KBM-7 (cell line): ENCODE results near the gene AKAP14.
"Not testable (repeated sequence)": the region's sequence is repeated elsewhere in the genome, so short reads cannot be mapped to it uniquely, and the experiment has no call there.

Source experiments
- DNase-seq: peaks from one replicate; pipeline ENCODE4 v3.0.0-alpha.2; 2015
- in situ Hi-C: fragments of 300-500 bp; cut with MboI; formaldehyde crosslinking; loops from 2 replicates; pipeline ENCODE4 v1.14.3; 2020; ENCODE audit warnings: low sequenced_read_pairs, low pct_unique_long_range_greater_than_20kb, mixed read lengths

Gene AKAP14

DNA sequence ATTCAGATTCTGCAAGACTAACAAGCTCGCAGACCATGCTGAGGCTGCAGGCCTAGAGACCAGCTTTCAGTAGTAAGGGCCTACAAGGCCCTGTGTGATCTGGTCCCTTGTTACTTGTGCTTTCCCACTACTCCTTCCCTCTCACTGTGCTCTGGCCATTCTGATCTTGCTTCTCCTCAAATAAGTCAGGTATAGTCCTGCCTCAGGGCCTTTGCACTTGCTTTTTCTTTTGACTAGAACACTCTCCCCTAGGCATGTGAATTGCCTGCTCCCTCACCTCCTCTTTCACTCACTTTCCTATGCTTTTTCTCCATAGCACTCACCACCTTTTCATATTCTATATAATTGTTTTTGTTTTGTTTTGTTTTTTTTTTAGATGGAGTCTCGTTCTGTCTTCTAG, 22.2 kb downstream of the AKAP14 start:
- in situ Hi-C loops, result no loop called here
- DNase-seq, result no peak

DNA sequence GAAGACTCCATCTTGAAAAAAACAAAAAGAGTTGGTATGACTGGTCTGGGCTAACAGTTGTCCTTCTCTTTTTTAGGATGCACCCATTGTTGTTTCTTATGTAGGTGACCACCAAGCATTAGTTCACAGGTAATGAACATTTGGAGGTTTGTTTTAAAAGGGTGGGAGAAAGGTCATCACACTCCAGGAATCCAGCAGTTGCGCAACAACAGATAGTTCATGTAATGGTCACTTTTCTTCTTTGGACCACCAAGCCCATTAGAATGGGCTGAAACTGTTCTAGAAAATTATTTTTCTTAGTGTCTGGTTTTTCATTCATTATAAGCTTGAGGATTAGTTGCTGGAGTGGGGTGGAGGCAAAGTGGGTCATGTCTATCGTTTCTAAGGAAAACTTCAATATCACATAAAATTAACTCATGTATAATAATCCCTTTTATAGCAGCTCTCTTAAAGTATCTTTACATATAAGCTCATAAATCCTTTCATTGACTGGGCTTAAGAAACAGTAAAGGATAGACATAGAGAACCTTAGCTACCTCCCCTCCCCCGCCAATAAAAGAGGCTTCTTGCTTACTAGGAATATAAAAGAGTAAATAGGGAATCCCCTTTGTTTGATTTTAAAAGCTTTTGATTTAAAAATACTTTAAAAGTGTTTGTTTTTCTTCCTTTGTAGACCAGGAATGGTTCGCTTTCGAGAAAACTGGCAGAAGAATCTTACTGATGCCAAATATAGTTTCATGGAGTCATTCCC, 24.3 kb downstream of the AKAP14 start:
- no peak for DNase-seq
- in situ Hi-C loops, result no loop called here

DNA sequence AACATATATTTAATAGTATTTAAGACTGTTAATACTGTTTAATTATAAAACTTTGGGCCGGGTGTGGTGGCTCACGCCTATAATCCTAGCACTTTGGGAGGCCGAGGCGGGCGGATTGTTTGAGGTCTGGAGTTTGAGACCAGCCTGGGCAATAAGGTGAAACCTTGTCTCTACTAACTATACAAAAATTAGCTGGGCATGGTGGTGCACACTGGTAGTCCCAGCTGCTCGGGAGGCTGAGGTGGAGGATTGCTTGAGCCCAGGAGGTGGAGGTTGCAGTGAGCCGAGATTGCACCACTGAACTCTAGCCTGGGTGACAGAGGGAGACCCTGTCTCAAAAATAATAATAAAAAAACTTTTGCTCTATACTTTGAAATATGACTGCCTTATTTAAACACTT, 26.7 kb downstream of the AKAP14 start:
- DNase-seq, in situ Hi-C loops: not testable (repeated sequence)

DNA sequence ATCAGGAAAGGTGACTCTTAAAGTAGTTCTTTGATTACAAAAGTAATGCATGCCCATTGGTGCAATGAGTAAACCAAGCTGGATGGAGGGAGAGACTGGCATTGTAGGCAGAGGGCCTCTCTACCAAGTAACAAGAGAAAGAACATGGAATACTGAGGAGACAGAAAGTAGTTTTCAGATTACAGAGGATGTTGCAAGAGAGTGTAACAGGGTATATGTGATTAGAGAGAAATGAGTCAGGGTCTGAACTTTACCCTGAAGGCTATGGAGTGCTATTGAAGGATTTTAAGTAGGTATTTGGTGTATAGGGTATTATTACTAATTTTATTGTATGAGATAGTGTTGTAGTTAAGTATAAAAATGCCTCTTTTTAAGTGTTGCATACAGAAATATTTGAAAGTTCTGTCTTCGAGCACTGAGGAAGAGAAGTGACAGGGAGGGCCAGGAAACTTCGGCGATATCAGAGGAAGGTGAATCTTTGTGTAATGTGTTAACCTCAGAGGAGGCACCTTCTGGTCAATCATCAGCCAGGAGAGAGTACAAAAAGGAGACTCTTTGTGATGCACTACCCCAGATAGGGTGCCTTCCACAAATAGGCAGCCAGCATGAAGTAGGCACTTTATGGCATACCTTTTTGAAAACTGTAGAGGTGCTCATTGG, 39.7 kb downstream of the AKAP14 start:
- in situ Hi-C loops, result no loop called here
- DNase-seq, result no peak

DNA sequence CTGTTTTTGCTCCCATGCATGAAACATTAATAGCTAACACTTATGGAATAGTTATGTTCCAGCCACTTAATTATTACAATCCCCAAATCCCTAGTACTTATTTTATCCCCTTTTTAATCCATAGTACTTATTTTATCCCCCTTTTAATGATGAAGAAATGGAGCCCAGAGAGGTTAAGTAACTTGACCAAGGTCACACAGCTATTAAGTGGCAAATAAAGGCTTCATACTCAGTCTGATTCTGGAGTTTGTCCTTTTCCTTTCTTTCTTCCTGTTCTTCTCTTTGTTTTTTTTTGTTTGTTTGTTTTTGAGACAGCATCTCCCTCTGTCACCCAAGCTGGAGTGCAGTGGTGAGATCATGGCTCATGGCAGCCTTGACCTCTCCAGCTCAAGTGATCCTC, 45.6 kb downstream of the AKAP14 start:
- in situ Hi-C loops, result no loop called here
- no peak for DNase-seq

DNA sequence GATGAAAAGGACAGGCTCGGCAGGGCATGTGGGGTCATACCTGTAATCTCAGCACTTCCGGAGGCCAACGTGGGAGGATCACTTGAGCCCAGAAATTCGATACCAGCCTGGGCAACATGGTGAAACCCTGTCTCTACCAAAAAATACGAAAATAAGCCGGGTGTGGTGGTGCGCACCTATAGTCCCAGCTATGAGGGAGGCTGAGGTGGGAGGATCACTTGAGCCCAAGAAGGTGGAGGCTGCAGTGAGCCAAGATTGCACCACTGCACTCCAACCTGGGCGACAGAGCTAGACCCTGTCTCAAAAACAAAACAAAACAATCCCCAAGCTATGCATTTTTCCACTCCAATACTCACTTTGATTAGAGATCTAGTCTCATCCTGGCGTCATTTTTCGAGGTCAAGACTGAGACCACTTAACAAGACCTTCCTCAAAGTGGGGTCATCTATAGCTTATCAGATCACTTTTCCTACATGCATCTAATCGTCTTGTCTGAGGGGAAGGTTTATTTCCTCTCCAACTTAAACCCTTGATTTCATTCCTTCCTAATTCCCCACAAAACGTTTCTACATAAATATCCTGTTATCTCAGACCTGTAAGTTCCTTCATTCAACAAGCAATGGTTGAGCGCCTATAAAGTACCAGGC, 46.6 kb downstream of the AKAP14 start:
- DNase-seq, result no peak
- in situ Hi-C loops, result no loop called here

DNA sequence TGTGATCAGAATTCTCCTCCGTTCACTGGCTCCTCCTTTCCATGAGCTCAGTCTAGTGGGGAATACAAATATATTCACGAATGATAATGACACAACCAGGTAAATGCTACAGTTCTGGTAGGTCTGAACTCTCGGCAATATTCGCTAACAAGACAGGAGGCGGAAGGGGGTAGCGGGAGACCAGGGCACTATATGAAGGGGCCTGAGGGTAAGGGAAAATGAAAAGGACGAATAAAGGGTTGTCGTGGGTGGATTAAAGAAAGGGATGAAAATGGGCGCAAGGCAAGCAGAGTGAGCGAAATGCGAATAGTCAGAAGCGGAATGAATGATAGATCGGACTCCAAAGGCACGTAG, 47.1 kb downstream of the AKAP14 start:
- peak; percentile 64 for DNase-seq
- in situ Hi-C loops, result no loop called here

DNA sequence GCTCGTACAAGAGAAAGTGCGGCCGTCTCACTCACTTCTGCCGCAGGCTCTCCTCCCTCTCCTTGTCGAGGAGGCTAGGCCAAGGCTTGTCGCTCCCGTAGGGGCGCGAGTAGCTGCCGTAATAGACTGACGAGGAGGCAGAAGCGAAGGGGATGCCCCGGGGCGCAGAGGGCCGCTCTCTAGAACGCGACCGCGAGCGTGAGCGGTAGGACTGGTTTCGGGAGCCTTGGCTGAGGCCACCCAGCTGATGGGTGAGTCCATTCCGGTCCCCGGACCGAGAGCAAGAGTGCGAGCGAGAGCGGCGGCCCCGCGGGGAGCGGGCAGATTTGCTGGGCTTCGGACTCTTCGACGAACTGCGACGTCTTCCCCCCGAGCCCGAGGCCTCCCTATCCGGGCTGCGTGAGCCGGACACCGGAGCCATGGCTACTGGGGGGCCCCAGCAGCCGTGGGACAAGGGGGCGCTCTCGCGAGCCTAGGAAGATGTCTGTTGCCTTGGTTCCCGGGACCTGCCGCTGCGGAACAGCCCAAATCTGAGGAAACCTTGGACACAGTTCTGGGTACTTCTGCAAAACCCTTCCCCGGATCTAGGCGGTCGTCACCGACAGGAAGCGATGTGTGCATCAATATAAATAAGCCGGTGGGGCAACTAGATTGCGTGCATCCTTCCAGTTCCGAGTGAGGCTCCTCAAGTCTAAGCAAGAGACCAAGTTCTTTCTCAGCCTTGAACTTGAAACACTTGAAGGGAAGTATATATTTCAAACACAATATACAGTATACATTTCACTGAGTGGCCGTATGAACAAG, 47.7 kb downstream of the AKAP14 start, which contains the start of gene NKAP:
NKAP (minus strand) TSS at position 567 of the 804 bp plus-strand sequence; CDS start at position 421, 146 bp downstream.
- DNase-seq, result peak; percentile 96
- in situ Hi-C loops, result no loop called here

DNA sequence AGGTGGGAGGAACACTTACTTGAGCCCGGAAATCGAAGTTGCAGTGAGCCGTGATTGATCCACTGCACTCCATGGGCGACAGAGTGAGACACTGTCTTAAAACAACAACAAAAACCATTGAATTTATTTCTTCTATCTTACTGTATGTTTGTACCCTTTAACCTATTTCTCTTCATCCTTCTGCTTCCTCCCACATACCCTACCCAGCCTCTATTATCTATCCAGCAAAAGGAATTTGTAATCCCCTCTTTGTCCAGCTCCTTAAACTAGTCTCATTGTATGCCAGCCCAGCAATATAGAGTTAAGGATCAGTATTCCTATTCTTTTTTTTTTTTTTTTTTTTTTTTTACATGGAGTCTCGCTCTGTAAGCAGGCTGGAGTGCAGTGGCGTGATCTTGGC, 49.8 kb downstream of the AKAP14 start:
- no peak for DNase-seq
- in situ Hi-C loops, result no loop called here

DNA sequence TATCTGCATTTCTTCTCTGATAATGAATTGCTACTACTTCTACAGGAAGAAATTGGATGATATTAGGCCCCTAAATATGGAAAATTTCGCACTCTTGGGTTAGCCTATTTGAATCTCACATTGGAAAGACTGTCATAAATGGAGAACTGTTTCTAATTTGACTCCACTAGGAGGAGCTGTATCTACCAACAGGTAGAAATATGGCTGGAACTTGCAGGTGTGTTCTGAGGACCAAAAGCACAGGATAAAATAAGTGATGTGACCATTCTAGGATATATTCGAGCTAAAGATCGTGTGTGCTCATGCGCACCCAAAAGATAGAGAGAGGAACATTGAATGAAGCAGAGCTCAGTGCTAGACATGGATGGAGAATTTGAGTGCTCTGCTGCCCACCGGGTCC, 52.7 kb downstream of the AKAP14 start:
- DNase-seq, result no peak
- in situ Hi-C loops, result no loop called here

DNA sequence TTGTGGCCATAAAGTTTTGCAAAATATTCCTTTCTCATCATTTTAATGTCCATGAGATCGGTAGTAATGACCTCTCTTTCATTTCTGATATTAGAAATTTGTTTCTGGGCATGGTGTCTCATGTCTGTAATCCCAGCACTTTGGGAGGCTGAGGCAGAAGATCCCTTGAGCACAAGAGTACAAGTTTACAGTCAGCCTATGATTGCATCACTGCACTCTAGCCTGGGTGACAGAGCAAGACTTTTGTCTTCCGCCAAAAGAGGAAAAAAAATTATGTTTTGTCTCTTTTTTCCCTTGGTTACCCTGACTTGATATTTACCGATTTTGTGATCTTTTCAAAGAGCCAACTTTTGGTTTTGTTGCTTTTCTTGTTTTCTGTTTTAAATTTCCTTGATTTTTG, 58.7 kb downstream of the AKAP14 start:
- no peak for DNase-seq
- in situ Hi-C loops, result no loop called here

DNA sequence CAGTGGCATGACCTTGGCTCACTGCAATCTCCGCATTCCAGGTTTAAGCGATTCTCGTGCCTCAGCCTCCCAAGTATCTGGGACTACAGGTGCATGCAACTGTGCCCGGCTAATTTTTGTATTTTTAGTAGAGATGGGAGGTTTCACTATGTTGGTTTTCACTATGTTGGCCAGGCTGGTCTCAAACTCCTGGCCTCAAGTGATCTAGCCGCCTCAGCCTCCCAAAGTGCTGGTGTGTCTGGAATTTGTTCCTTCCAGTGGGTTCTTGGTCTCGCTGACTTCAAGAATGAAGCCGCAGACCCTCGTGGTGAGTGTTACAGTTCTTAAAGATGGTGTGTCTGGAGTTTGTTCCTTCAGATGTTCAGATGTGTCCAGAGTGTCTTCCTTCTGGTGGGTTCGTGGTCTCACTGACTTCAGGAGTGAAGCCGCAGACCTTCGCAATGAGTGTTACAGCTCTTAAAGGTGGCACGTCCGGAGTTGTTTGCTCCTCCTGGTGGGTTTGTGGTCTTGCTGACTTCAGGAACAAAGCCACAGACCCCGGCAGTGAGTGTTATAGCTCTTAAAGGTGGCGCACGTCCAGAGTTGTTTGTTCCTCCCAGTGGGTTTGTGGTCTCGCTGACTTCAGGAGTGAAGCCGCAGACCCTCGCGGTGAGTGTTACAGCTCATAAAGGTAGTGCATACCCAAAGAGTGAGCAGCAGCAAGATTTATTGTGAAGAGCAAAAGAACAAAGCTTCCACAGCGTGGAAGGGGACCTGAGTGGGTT, 60.3 kb downstream of the AKAP14 start:
- peak; percentile 73 for DNase-seq
- in situ Hi-C loops, result not testable (repeated sequence)

DNA sequence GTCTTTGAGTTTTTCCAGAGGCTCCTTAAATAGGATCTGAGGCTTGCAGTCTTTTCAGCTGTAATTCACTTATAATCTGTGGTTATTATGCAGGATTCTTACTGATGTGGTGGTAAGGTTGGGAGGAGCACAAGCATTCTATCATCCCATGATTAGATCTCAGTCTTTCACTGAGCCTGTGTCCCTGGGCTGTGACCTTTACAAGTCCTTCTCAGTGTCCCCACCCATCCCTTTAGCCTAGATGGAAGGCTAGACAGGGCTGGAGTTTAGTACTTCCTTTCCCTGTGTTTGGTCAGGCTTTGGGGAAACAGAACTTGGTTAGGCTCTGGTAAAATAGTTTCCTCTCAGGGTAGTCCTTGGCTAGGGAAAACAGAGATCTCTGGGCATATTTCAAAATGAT, 64.9 kb downstream of the AKAP14 start:
- in situ Hi-C loops, result no loop called here
- no peak for DNase-seq

DNA sequence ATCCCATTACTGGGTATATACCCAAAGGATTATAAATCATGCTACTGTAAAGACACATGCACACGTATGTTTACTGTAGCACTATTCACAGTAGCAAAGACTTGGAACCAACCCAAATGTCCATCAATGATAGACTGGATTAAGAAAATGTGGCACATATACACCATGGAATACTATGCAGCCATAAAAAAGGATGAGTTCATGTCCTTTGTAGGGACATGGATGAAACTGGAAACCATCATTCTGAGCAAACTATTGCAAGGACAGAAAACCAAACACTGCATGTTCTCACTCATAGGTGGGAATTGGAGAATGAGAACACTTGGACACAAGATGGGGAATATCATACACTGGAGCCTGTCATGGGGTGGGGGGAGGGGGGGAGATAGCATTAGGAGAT, 71.1 kb downstream of the AKAP14 start:
- in situ Hi-C loops, DNase-seq: not testable (repeated sequence)
